GM18508 (cell line): ENCODE results near the gene EFCAB12.

ENCODE experiments used
- ATAC-seq: cut with Tn5 transposase; IDR thresholded peaks from one replicate; pipeline ENCODE4 v1.9.1; 2021; ENCODE audit warnings: moderate number of reproducible peaks; ENCODE audit not compliant: insufficient read depth, unreplicated experiment

Gene EFCAB12

GRCh38 chr3:129352650-129353588 is 75.5 kb downstream of the EFCAB12 start:
- no peak for ATAC-seq

DNA sequence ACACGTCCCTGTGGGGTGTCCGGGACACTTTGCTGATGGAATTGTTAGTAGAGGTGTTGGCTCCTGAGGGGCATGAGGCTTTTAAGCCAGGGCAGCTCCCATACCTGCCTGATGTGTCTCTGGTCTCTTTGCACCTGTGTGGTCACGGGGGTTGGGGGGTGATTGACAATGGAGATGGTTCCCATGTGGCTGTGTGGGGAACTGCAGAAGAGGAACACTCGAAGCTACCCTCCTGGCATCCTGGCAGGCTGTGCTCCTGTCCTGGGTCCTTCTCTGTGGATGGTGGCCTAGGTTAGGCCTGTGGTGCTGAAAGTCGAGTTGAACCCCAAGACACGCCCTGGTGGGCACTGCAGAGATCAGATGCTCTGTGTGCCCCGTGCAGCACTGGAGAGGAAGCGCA is 76.4 kb downstream of the EFCAB12 start:
- ATAC-seq: no peak
